ENCODE data around the gene ARHGAP31. TPM values are rescaled to one million over a fixed set of nuclear protein-coding genes. Genes with fewer than 3 reads are reported as not detected.

Gene ARHGAP31
- total and polyA plus RNA-seq, 10 donors = 2.0 to 38.0 (median 25.3) TPM

- H3K4me3 ChIP-seq = no peak overlapping the region
- H3K36me3 ChIP-seq = peaks cover 0 to 100% (median 81%) of the 10 kb centered on the region in 6 donors
- no peak for DNase-seq
- peaks cover 5 to 51% (median 18%) of the 10 kb centered on the region in 6 donors for H3K4me1 ChIP-seq
- no peak overlapping the region for H3K27ac ChIP-seq
- intact Hi-C loops (cut with DNase I; ENCODE audit: low total_unique reads) = no loop called here
- TF ChIP-seq CTCF (IDR thresholded peaks at IDR 0.05 in 8 of 11, conservative IDR thresholded peaks at IDR 0.05 in 3 of 11) (no peak), POLR2AphosphoS5 (IDR thresholded peaks at IDR 0.05) (no peak), POLR2A (IDR thresholded peaks at IDR 0.05) (no peak)
- no peaks in the 10 kb centered on the region for H3K27me3 ChIP-seq (replicated peaks in 1 of 7)
- H3K9me3 ChIP-seq = no peaks in the 10 kb centered on the region
- 92 to 95% (median 94%) methylated on average over 1 of the region's 1 CpG for WGBS, 5 donors
Measured at GRCh38 chr3:119453822-119454221, 159.6 kb downstream of the ARHGAP31 start.

- intact Hi-C loops (cut with DNase I; ENCODE audit: low total_unique reads) = no loop called here
- WGBS, 5 donors = 93 to 100% (median 96%) methylated on average over 1 of the region's 1 CpG
- Histone ChIP-seq H3K27me3 (replicated peaks in 1 of 7) (no peaks in the 10 kb centered on the region), H3K9me3 (no peaks in the 10 kb centered on the region), H3K4me3 (no peak overlapping the region), H3K27ac (peak overlapping the region in 4 of 8 donors; percentile 6 to 68 (median 42)), H3K36me3 (peaks cover 0 to 100% (median 76%) of the 10 kb centered on the region in 6 donors), H3K4me1 (peaks cover 7 to 78% (median 38%) of the 10 kb centered on the region in 6 donors)
- TF ChIP-seq POLR2AphosphoS5 (IDR thresholded peaks at IDR 0.05) (no peak), POLR2A (IDR thresholded peaks at IDR 0.05) (no peak), CTCF (IDR thresholded peaks at IDR 0.05 in 8 of 11, conservative IDR thresholded peaks at IDR 0.05 in 3 of 11) (no peak)
- DNase-seq = no peak
Measured at GRCh38 chr3:119456469-119456868, 162.3 kb downstream of the ARHGAP31 start.

GRCh38 chr3:119457246-119457645 lies 163.1 kb downstream of the ARHGAP31 start:
- H3K36me3 ChIP-seq = peaks cover 0 to 97% (median 72%) of the 10 kb centered on the region in 6 donors
- no peak for DNase-seq
- intact Hi-C loops (cut with DNase I; ENCODE audit: low total_unique reads) = no loop called here
- no peaks in the 10 kb centered on the region for H3K9me3 ChIP-seq
- H3K4me1 ChIP-seq = peaks cover 14 to 85% (median 46%) of the 10 kb centered on the region in 6 donors
- H3K4me3 ChIP-seq = no peak overlapping the region
- peak overlapping the region in 4 of 8 donors; percentile 19 to 68 (median 58) for H3K27ac ChIP-seq
- H3K27me3 ChIP-seq (replicated peaks in 1 of 7) = no peaks in the 10 kb centered on the region
- 67 to 89% (median 69%) methylated on average over 4 of the region's 4 CpGs for WGBS, 5 donors
- peak in 1 of 3 donors; percentile 24 for TF ChIP-seq POLR2AphosphoS5 (IDR thresholded peaks at IDR 0.05)
- TF ChIP-seq CTCF (IDR thresholded peaks at IDR 0.05 in 8 of 11, conservative IDR thresholded peaks at IDR 0.05 in 3 of 11) = no peak

- H3K9me3 ChIP-seq = no peaks in the 10 kb centered on the region
- intact Hi-C loops (cut with DNase I; ENCODE audit: low total_unique reads) = loop anchor here (10.0 kb wide), 1 partner anchor 631 kb away; the partner anchor contains the start of gene GSK3B
- peak within 1 kb of the TSS; percentile 74 to 89 (median 82) for H3K4me3 ChIP-seq
- peak; percentile 89 to 94 (median 92) for TF ChIP-seq POLR2A (IDR thresholded peaks at IDR 0.05)
- peak; percentile 99 to 100 (median 100) for TF ChIP-seq POLR2AphosphoS5 (IDR thresholded peaks at IDR 0.05)
- TF ChIP-seq CTCF (IDR thresholded peaks at IDR 0.05 in 8 of 11, conservative IDR thresholded peaks at IDR 0.05 in 3 of 11) = peak in 10 of 11 experiments; percentile 19 to 60 (median 48)
- peaks cover 0 to 35% (median 25%) of the 10 kb centered on the region in 6 donors for H3K36me3 ChIP-seq
- 3 to 5% (median 4%) methylated on average over 41 to 51 of the region's 51 CpGs for WGBS, 5 donors
- H3K27ac ChIP-seq = peak within 1 kb of the TSS; percentile 86 to 95 (median 90)
- DNase-seq = peak; percentile 100
- H3K4me1 ChIP-seq = peaks cover 16 to 60% (median 51%) of the 10 kb centered on the region in 6 donors
- no peaks in the 10 kb centered on the region for H3K27me3 ChIP-seq (replicated peaks in 1 of 7)
Measured at GRCh38 chr3:119463171-119464169, 169.3 kb downstream of the ARHGAP31 start, which contains the start of gene TMEM39A. Gene TMEM39A, minus strand, starts transcription at chr3:119463615. Its CDS starts 1,541 bp downstream, at chr3:119462074.
